ENCODE data around the gene ESRRG. TPM values are rescaled to one million over a fixed set of nuclear protein-coding genes. Genes with fewer than 3 reads are reported as not detected.

The ESRRG gene
- 0.52 and 6.0 TPM in 2 replicates for total RNA-seq

- peak; percentile 30 for DNase-seq (ENCODE audit: low read depth)
These were observed at the start of gene ESRRG for GRCh38 chr1:216723274-216723780. Gene ESRRG, minus strand, starts transcription at chr1:216723429. Its CDS starts 130 bp downstream, at chr1:216723299.

GRCh38 chr1:216771922-216772321, 48.7 kb upstream of the ESRRG start:
- no peak for DNase-seq (ENCODE audit: low read depth)

GRCh38 chr1:216766633-216767327, 43.6 kb upstream of the ESRRG start:
- DNase-seq (ENCODE audit: low read depth) = peak; percentile 46

- no peak for DNase-seq (ENCODE audit: low read depth)
These were observed 42.4 kb upstream of the ESRRG start for GRCh38 chr1:216765346-216766300.

GRCh38 chr1:216758161-216758560, 34.9 kb upstream of the ESRRG start:
- DNase-seq (ENCODE audit: low read depth) = no peak

- no peak for DNase-seq (ENCODE audit: low read depth)
These were observed 33.9 kb upstream of the ESRRG start for GRCh38 chr1:216757110-216757509.

GRCh38 chr1:216750961-216751360, 27.7 kb upstream of the ESRRG start:
- no peak for DNase-seq (ENCODE audit: low read depth)

- peak; percentile 79 for DNase-seq (ENCODE audit: low read depth)
These were observed 26.9 kb upstream of the ESRRG start for GRCh38 chr1:216750031-216750627.

GRCh38 chr1:216749232-216749631, 26.0 kb upstream of the ESRRG start:
- DNase-seq (ENCODE audit: low read depth) = no peak

- DNase-seq (ENCODE audit: low read depth) = peak; percentile 18
These were observed 19.4 kb upstream of the ESRRG start for GRCh38 chr1:216742625-216743024.

- no peak for DNase-seq (ENCODE audit: low read depth)
These were observed 17.1 kb upstream of the ESRRG start for GRCh38 chr1:216740331-216740730.

GRCh38 chr1:216739793-216740192, 16.6 kb upstream of the ESRRG start:
- no peak for DNase-seq (ENCODE audit: low read depth)

GRCh38 chr1:216732121-216732520, 8.9 kb upstream of the ESRRG start:
- DNase-seq (ENCODE audit: low read depth) = no peak

GRCh38 chr1:216731562-216731961, 8.3 kb upstream of the ESRRG start:
- no peak for DNase-seq (ENCODE audit: low read depth)

- no peak for DNase-seq (ENCODE audit: low read depth)
These were observed 3.2 kb upstream of the ESRRG start for GRCh38 chr1:216726435-216726834.

GRCh38 chr1:216722821-216723220, 408 bp downstream of the ESRRG start:
- no peak for DNase-seq (ENCODE audit: low read depth)

- DNase-seq (ENCODE audit: low read depth) = no peak
These were observed 1.4 kb downstream of the ESRRG start for GRCh38 chr1:216721863-216722262.

- DNase-seq (ENCODE audit: low read depth) = no peak
These were observed 2.2 kb downstream of the ESRRG start for GRCh38 chr1:216721062-216721461.

GRCh38 chr1:216711712-216712111, 11.5 kb downstream of the ESRRG start:
- no peak for DNase-seq (ENCODE audit: low read depth)

- no peak for DNase-seq (ENCODE audit: low read depth)
These were observed 12.5 kb downstream of the ESRRG start for GRCh38 chr1:216710598-216711333.

GRCh38 chr1:216710055-216710454, 13.2 kb downstream of the ESRRG start:
- no peak for DNase-seq (ENCODE audit: low read depth)

GRCh38 chr1:216705676-216706075, 17.6 kb downstream of the ESRRG start:
- no peak for DNase-seq (ENCODE audit: low read depth)
